ENCODE data around the gene NTRK1.
A peak's percentile ranks its signal among the peaks of the same experiment; 100 is the strongest.

DNA sequence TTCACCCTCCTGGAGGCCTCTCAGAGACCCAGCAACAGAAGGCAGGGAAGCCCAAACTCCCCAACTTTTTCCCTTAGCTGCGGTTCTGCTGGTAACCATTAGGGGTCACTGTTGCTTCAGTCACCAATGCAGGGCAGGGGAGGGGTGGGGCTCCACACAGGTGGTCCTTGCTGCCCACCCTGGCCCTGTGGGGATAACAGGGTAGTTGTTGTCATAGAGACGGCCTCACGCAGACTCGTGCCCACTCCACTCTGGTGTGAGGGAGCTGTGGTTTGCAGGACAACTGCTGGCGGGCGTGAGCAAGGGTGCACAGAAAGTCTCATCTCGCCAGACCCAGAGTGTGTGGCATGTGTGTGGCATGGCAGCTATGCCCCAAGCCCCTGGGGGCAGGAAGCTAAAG, 21.7 kb upstream of the NTRK1 start:
- no peak for TF ChIP-seq POLR2A (IDR thresholded peaks at IDR 0.05)
- TF ChIP-seq, protein P1, sequence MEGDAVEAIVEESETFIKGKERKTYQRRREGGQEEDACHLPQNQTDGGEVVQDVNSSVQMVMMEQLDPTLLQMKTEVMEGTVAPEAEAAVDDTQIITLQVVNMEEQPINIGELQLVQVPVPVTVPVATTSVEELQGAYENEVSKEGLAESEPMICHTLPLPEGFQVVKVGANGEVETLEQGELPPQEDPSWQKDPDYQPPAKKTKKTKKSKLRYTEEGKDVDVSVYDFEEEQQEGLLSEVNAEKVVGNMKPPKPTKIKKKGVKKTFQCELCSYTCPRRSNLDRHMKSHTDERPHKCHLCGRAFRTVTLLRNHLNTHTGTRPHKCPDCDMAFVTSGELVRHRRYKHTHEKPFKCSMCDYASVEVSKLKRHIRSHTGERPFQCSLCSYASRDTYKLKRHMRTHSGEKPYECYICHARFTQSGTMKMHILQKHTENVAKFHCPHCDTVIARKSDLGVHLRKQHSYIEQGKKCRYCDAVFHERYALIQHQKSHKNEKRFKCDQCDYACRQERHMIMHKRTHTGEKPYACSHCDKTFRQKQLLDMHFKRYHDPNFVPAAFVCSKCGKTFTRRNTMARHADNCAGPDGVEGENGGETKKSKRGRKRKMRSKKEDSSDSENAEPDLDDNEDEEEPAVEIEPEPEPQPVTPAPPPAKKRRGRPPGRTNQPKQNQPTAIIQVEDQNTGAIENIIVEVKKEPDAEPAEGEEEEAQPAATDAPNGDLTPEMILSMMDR (IDR thresholded peaks at IDR 0.05): peak; percentile 76 to 84 (median 80)
